VCaP (cell line): Measurements from ENCODE around the gene DEPDC1B.
A peak's percentile ranks its signal among the peaks of the same experiment; 100 is the strongest.

Experiments used
- H3K27ac ChIP-seq: fragments of 450-650 bp; 2 replicates; pipeline ENCODE4 v1.5.1; 2017
- CTCF ChIP-seq: fragments of 450-650 bp; conservative IDR thresholded peaks from 2 replicates; pipeline ENCODE4 v1.5.1; 2017; ENCODE audit warnings: mild to moderate bottlenecking, moderate library complexity

The DEPDC1B gene

GRCh38 chr5:60670749-60671148, 29.2 kb downstream of the DEPDC1B start:
- TF ChIP-seq CTCF, result no peak

GRCh38 chr5:60668686-60669304, 31.2 kb downstream of the DEPDC1B start:
- no peak overlapping the region for H3K27ac ChIP-seq
- peak; percentile 91 for TF ChIP-seq CTCF

More at GRCh38 chr5:60670749-60671148, 29.2 kb downstream of the DEPDC1B start:
- H3K27ac ChIP-seq, result no peak overlapping the region

- H3K27ac ChIP-seq, result no peak overlapping the region
These were observed 47.9 kb downstream of the DEPDC1B start for GRCh38 chr5:60651872-60652620.

GRCh38 chr5:60649288-60649917, 50.6 kb downstream of the DEPDC1B start:
- no peak overlapping the region for H3K27ac ChIP-seq
- peak; percentile 97 for TF ChIP-seq CTCF

More at GRCh38 chr5:60651872-60652620, 47.9 kb downstream of the DEPDC1B start:
- TF ChIP-seq CTCF, result no peak

GRCh38 chr5:60648175-60648574, 51.8 kb downstream of the DEPDC1B start:
- H3K27ac ChIP-seq, result no peak overlapping the region
- TF ChIP-seq CTCF, result no peak

GRCh38 chr5:60640901-60641300, 59.1 kb downstream of the DEPDC1B start:
- TF ChIP-seq CTCF, result no peak

GRCh38 chr5:60639544-60639943, 60.4 kb downstream of the DEPDC1B start:
- H3K27ac ChIP-seq, result no peak overlapping the region
- no peak for TF ChIP-seq CTCF

More at GRCh38 chr5:60640901-60641300, 59.1 kb downstream of the DEPDC1B start:
- no peak overlapping the region for H3K27ac ChIP-seq
